Testis (tissue), 3 donors: ENCODE results near the gene GAB2. TPM values are rescaled to one million over a fixed set of nuclear protein-coding genes. Genes with fewer than 3 reads are reported as not detected.

ENCODE experiments used
- DNase-seq: peaks from one replicate; pipeline ENCODE4 v3.0.0-alpha.2; 2019
- H3K27ac ChIP-seq, 2 donors: fragments of 200-600 bp; sonication (generic); one replicate each; pipeline ENCODE4 v1.5.1; 2019
- H3K27me3 ChIP-seq: fragments of 200-600 bp; sonication (generic); one replicate; pipeline ENCODE4 v1.5.1; 2019
- H3K36me3 ChIP-seq: fragments of 200-600 bp; sonication (generic); one replicate; pipeline ENCODE4 v1.5.1; 2017; ENCODE audit warnings: low read depth; ENCODE audit errors: missing control alignments
- H3K4me1 ChIP-seq: fragments of 200-600 bp; sonication (generic); one replicate; pipeline ENCODE4 v1.5.1; 2019
- H3K4me3 ChIP-seq, 2 donors: fragments of 200-600 bp; sonication (generic); one replicate each; pipeline ENCODE4 v1.5.1; 2017 to 2019
- H3K9me3 ChIP-seq: fragments of 200-600 bp; sonication (generic); one replicate; pipeline ENCODE4 v1.5.1; 2017
- CTCF ChIP-seq, 3 experiments: fragments of 450-650 bp in 2 of 3; fragments of 200-600 bp in 1 of 3; sonication (generic) in 1 of 3; IDR thresholded peaks; one replicate each; pipeline ENCODE4 v1.5.1; 2016 to 2019; ENCODE audit warnings: antibody characterized with exemption in 3 of 3, mild to moderate bottlenecking in 2 of 3, moderate library complexity in 1 of 3
- POLR2A ChIP-seq: fragments of 450-650 bp; IDR thresholded peaks from one replicate; pipeline ENCODE4 v1.6.1; 2017; ENCODE audit warnings: antibody characterized with exemption, mild to moderate bottlenecking, moderate library complexity
- WGBS, 2 donors: methylation state at CpG; one replicate each; pipeline ENCODE4 v1.1.5; 2018; 5-methylcytosine and 5-hydroxymethylcytosine counted together
- intact Hi-C: fragments of 100-400 bp; cut with DNase I; formaldehyde crosslinking; loops from one replicate; pipeline ENCODE4 v1.15.1; 2023; ENCODE audit warnings: low total_unique reads
- polyA plus RNA-seq: library from polyadenylated mRNA; stranded (reverse); fragments of 350-450 nt; fragmentation: Illumina TruSeq; extraction: RNeasy Lipid Tissue Mini Kit (QIAGEN cat#74804); gene quantifications from one replicate; pipeline ENCODE4 v1.2.3, GENCODE V29; 2014; ENCODE audit warnings: low read depth, low replicate concordance; ENCODE audit not compliant: insufficient read depth
- total RNA-seq, 2 donors: library from RNA; depleted of rRNA; stranded (reverse); fragments of >200 nt; gene quantifications; one replicate each; pipeline ENCODE4 v1.2.3, GENCODE V29; 2016

GAB2 gene
- total and polyA plus RNA-seq, 3 donors from 2014 or later, result 9.2 to 14.3 (median 10.9) TPM

- Histone ChIP-seq H3K36me3 (peaks cover 5% of the 10 kb centered on the region), H3K4me1 (no peaks in the 10 kb centered on the region), H3K27me3 (no peaks in the 10 kb centered on the region), H3K4me3 (no peak overlapping the region), H3K27ac (no peak overlapping the region), H3K9me3 (no peaks in the 10 kb centered on the region)
- no peak for TF ChIP-seq POLR2A
- no peak for TF ChIP-seq CTCF (IDR thresholded peaks at IDR 0.05)
- 85 to 89% methylated on average over 16 of the region's 16 CpGs for WGBS, 2 donors
- intact Hi-C loops, result no loop called here
- no peak for DNase-seq
Measured at GRCh38 chr11:78208257-78209165, 209.1 kb downstream of the GAB2 start.

GRCh38 chr11:78207532-78208256, 209.9 kb downstream of the GAB2 start:
- no peak overlapping the region for H3K4me3 ChIP-seq
- H3K9me3 ChIP-seq, result no peaks in the 10 kb centered on the region
- H3K36me3 ChIP-seq, result peaks cover 5% of the 10 kb centered on the region
- no peaks in the 10 kb centered on the region for H3K27me3 ChIP-seq
- DNase-seq, result no peak
- no peaks in the 10 kb centered on the region for H3K4me1 ChIP-seq
- no peak for TF ChIP-seq CTCF (IDR thresholded peaks at IDR 0.05)
- no peak for TF ChIP-seq POLR2A
- no peak overlapping the region for H3K27ac ChIP-seq
- WGBS, 2 donors, result 87 to 90% methylated on average over 11 of the region's 11 CpGs
- intact Hi-C loops, result no loop called here

- DNase-seq, result no peak
- Histone ChIP-seq H3K27me3 (no peaks in the 10 kb centered on the region), H3K4me3 (no peak overlapping the region), H3K4me1 (no peaks in the 10 kb centered on the region), H3K9me3 (no peaks in the 10 kb centered on the region), H3K27ac (no peak overlapping the region), H3K36me3 (peaks cover 5% of the 10 kb centered on the region)
- 95 to 100% methylated on average over 6 to 7 of the region's 7 CpGs for WGBS, 2 donors
- TF ChIP-seq CTCF (IDR thresholded peaks at IDR 0.05) (no peak), POLR2A (no peak)
- intact Hi-C loops, result no loop called here
Measured at GRCh38 chr11:78205691-78206090, 211.9 kb downstream of the GAB2 start.

GRCh38 chr11:78205256-78205655, 212.4 kb downstream of the GAB2 start:
- no peaks in the 10 kb centered on the region for H3K27me3 ChIP-seq
- DNase-seq, result no peak
- peaks cover 5% of the 10 kb centered on the region for H3K36me3 ChIP-seq
- WGBS, 2 donors, result 92 to 94% methylated on average over 4 of the region's 4 CpGs
- H3K27ac ChIP-seq, result no peak overlapping the region
- H3K4me3 ChIP-seq, result no peak overlapping the region
- intact Hi-C loops, result no loop called here
- TF ChIP-seq CTCF (IDR thresholded peaks at IDR 0.05) (no peak), POLR2A (no peak)
- no peaks in the 10 kb centered on the region for H3K9me3 ChIP-seq
- H3K4me1 ChIP-seq, result no peaks in the 10 kb centered on the region
